Neuronal stem cell (in vitro differentiated cells): Measurements from ENCODE around the gene UTP14A.

Source experiments
- DNase-seq: peaks from one replicate; pipeline ENCODE4 v3.0.0-alpha.2; 2013; ENCODE audit warnings: low spot score
- H2AFZ ChIP-seq: one replicate; pipeline ENCODE4 v1.6.1; 2013; ENCODE audit warnings: mild to moderate bottlenecking, low read length, inconsistent platforms
- H2AK5ac ChIP-seq: 2 replicates; pipeline ENCODE4 v1.6.1; 2013; ENCODE audit warnings: low read depth, mild to moderate bottlenecking, inconsistent platforms, low read length, moderate library complexity, mixed read lengths
- H2BK120ac ChIP-seq: 2 replicates; pipeline ENCODE4 v1.6.1; 2013; ENCODE audit warnings: low read depth, mild to moderate bottlenecking, inconsistent platforms, low read length, moderate library complexity, mixed read lengths
- H2BK12ac ChIP-seq: one replicate; pipeline ENCODE4 v1.6.1; 2013; ENCODE audit warnings: low read length, inconsistent platforms
- H2BK15ac ChIP-seq: 2 replicates; pipeline ENCODE4 v1.6.1; 2013; ENCODE audit warnings: mild to moderate bottlenecking, low read length, inconsistent platforms, mixed read lengths
- H2BK5ac ChIP-seq: one replicate; pipeline ENCODE4 v1.6.1; 2013; ENCODE audit warnings: inconsistent platforms, mild to moderate bottlenecking, low read length, moderate library complexity
- H3K14ac ChIP-seq: one replicate; pipeline ENCODE4 v1.6.1; 2013; ENCODE audit warnings: low read length, inconsistent platforms
- H3K18ac ChIP-seq: 2 replicates; pipeline ENCODE4 v1.6.1; 2013; ENCODE audit warnings: low read length, inconsistent platforms
- H3K23ac ChIP-seq: 2 replicates; pipeline ENCODE4 v1.6.1; 2013; ENCODE audit warnings: low read depth, mild to moderate bottlenecking, mixed read lengths, low read length, inconsistent platforms; ENCODE audit not compliant: poor library complexity
- H3K27ac ChIP-seq: replicated peaks from 3 replicates; pipeline ENCODE4 v1.5.1; 2013; ENCODE audit warnings: low read length, inconsistent platforms
- H3K27me3 ChIP-seq, 3 experiments: 2 replicates each; pipeline ENCODE4 v1.6.1; 2013; ENCODE audit warnings: low read length in 3 of 3, mild to moderate bottlenecking in 2 of 3, inconsistent platforms in 1 of 3, low read depth in 1 of 3, mixed read lengths in 1 of 3, moderate library complexity in 1 of 3; ENCODE audit not compliant: control insufficient read depth in 3 of 3, insufficient read depth in 3 of 3
- H3K36me3 ChIP-seq, 2 donors: replicated peaks in 1 of 2; 2 replicates each; pipeline ENCODE4 v1.6.1; 2013; ENCODE audit warnings: low read length in 2 of 2; ENCODE audit not compliant: control insufficient read depth in 2 of 2, insufficient read depth in 2 of 2
- H3K4ac ChIP-seq: 2 replicates; pipeline ENCODE4 v1.6.1; 2013; ENCODE audit warnings: inconsistent platforms, mild to moderate bottlenecking, low read length, moderate library complexity
- H3K4me1 ChIP-seq, 2 donors: 1 replicate in 1 of 2; 2 replicates in 1 of 2; pipeline ENCODE4 v1.6.1; 2013; ENCODE audit warnings: low read length in 2 of 2, low read depth in 1 of 2; ENCODE audit not compliant: control insufficient read depth in 2 of 2, insufficient read depth in 1 of 2
- H3K4me2 ChIP-seq: one replicate; pipeline ENCODE4 v1.6.1; 2013; ENCODE audit warnings: mild to moderate bottlenecking, low read length, inconsistent platforms; ENCODE audit not compliant: insufficient read depth, poor library complexity, severe bottlenecking
- H3K4me3 ChIP-seq, 2 donors: 2 replicates each; pipeline ENCODE4 v1.5.1; 2013; ENCODE audit warnings: low read length in 2 of 2, mild to moderate bottlenecking in 2 of 2, inconsistent platforms in 1 of 2, moderate library complexity in 1 of 2
- H3K79me1 ChIP-seq: one replicate; pipeline ENCODE4 v1.6.1; 2013; ENCODE audit warnings: low read depth, mild to moderate bottlenecking, inconsistent platforms, low read length, moderate library complexity
- H3K9ac ChIP-seq: one replicate; pipeline ENCODE4 v1.6.1; 2013; ENCODE audit warnings: mild to moderate bottlenecking, low read depth, low read length, inconsistent platforms; ENCODE audit not compliant: poor library complexity
- H3K9me3 ChIP-seq, 2 donors: replicated peaks in 1 of 2; 2 replicates each; pipeline versions ENCODE3 to v1.6.1; 2013; ENCODE audit warnings: low read length in 2 of 2, mild to moderate bottlenecking in 2 of 2, inconsistent platforms in 1 of 2, low read depth in 1 of 2, mixed read lengths in 1 of 2, moderate library complexity in 1 of 2; ENCODE audit not compliant: control insufficient read depth in 2 of 2, insufficient read depth in 1 of 2
- H4K8ac ChIP-seq: one replicate; pipeline ENCODE4 v1.6.1; 2013; ENCODE audit warnings: low read depth, mild to moderate bottlenecking, inconsistent platforms, low read length, moderate library complexity
- H4K91ac ChIP-seq: one replicate; pipeline ENCODE4 v1.6.1; 2013; ENCODE audit warnings: low read length, low read depth, mild to moderate bottlenecking, inconsistent platforms; ENCODE audit not compliant: poor library complexity
- WGBS, 2 donors: extraction: QIAGEN DNeasy Blood & Tissue Kit; methylation state at CpG; one replicate each; pipeline ENCODE4 v1.1.7; 2013; ENCODE audit warnings: missing lambda C conversion rate in 2 of 2, mixed read lengths in 1 of 2; ENCODE audit not compliant: insufficient read length in 2 of 2, insufficient replicate concordance in 1 of 2; ENCODE audit errors: extremely low coverage in 2 of 2; 5-methylcytosine and 5-hydroxymethylcytosine counted together

The UTP14A gene

GRCh38 chrX:129945131-129945530 lies 39.2 kb downstream of the UTP14A start:
- H3K36me3 ChIP-seq, result no peaks in the 10 kb centered on the region
- H3K4me3 ChIP-seq, result no peak overlapping the region
- H2BK5ac ChIP-seq, result no peak overlapping the region
- no peaks in the 10 kb centered on the region for H3K9me3 ChIP-seq
- H4K91ac ChIP-seq, result no peak overlapping the region
- no peak overlapping the region for H2BK12ac ChIP-seq
- H3K4me2 ChIP-seq, result no peak overlapping the region
- H2AFZ ChIP-seq, result no peak overlapping the region
- WGBS, 2 donors, result no CpG with 5 or more reads among the region's 1 CpG
- H3K4ac ChIP-seq, result no peak overlapping the region
- no peak overlapping the region for H4K8ac ChIP-seq
- no peak overlapping the region for H3K14ac ChIP-seq
- no peak overlapping the region for H2BK120ac ChIP-seq
- H2AK5ac ChIP-seq, result no peak overlapping the region
- no peak overlapping the region for H2BK15ac ChIP-seq
- no peaks in the 10 kb centered on the region for H3K79me1 ChIP-seq
- no peak for DNase-seq
- H3K27me3 ChIP-seq, result peaks cover 0 to 9% (median 0%) of the 10 kb centered on the region in 3 experiments
- no peak overlapping the region for H3K9ac ChIP-seq
- H3K23ac ChIP-seq, result no peak overlapping the region
- H3K27ac ChIP-seq, result no peak overlapping the region
- H3K4me1 ChIP-seq, result peaks cover 0 to 3% of the 10 kb centered on the region in 2 donors
- no peak overlapping the region for H3K18ac ChIP-seq

GRCh38 chrX:129953334-129953648 lies 47.3 kb downstream of the UTP14A start:
- DNase-seq, result no peak
- Histone ChIP-seq H3K18ac (peak overlapping the region; percentile 83), H3K14ac (no peak overlapping the region), H3K79me1 (no peaks in the 10 kb centered on the region), H3K4me1 (peaks cover 3 to 18% of the 10 kb centered on the region in 2 donors), H2BK12ac (no peak overlapping the region), H3K27ac (no peak overlapping the region), H2BK15ac (peak overlapping the region; percentile 37), H3K4me3 (peak overlapping the region in 1 of 2 donors; percentile 34), H3K9ac (no peak overlapping the region), H2BK120ac (no peak overlapping the region), H3K36me3 (no peaks in the 10 kb centered on the region), H2AFZ (peak overlapping the region; percentile 76), H3K4ac (no peak overlapping the region), H4K8ac (no peak overlapping the region), H3K9me3 (no peaks in the 10 kb centered on the region), H3K27me3 (peaks cover 0 to 12% (median 6%) of the 10 kb centered on the region in 3 experiments), H3K4me2 (peak overlapping the region; percentile 25), H2BK5ac (peak overlapping the region; percentile 39), H3K23ac (no peak overlapping the region), H2AK5ac (no peak overlapping the region), H4K91ac (no peak overlapping the region)
- WGBS, 2 donors, result no CpG with 5 or more reads among the region's 18 CpGs

GRCh38 chrX:129953881-129954280 lies 47.9 kb downstream of the UTP14A start:
- no peaks in the 10 kb centered on the region for H3K79me1 ChIP-seq
- H3K4me1 ChIP-seq, result peaks cover 3 to 18% of the 10 kb centered on the region in 2 donors
- no peak overlapping the region for H2AFZ ChIP-seq
- H4K8ac ChIP-seq, result no peak overlapping the region
- H2BK120ac ChIP-seq, result no peak overlapping the region
- no peaks in the 10 kb centered on the region for H3K36me3 ChIP-seq
- H2BK12ac ChIP-seq, result no peak overlapping the region
- H3K9ac ChIP-seq, result no peak overlapping the region
- DNase-seq, result no peak
- no peak overlapping the region for H3K4me2 ChIP-seq
- no peak overlapping the region for H4K91ac ChIP-seq
- H3K4me3 ChIP-seq, result no peak overlapping the region
- no peak overlapping the region for H2AK5ac ChIP-seq
- no peak overlapping the region for H3K27ac ChIP-seq
- no peak overlapping the region for H3K4ac ChIP-seq
- H3K18ac ChIP-seq, result no peak overlapping the region
- no peak overlapping the region for H3K23ac ChIP-seq
- no peak overlapping the region for H3K14ac ChIP-seq
- no CpG with 5 or more reads among the region's 4 CpGs for WGBS, 2 donors
- peaks cover 0 to 18% (median 10%) of the 10 kb centered on the region in 3 experiments for H3K27me3 ChIP-seq
- H2BK15ac ChIP-seq, result no peak overlapping the region
- H2BK5ac ChIP-seq, result no peak overlapping the region
- no peaks in the 10 kb centered on the region for H3K9me3 ChIP-seq

- H3K9me3 ChIP-seq, result no peaks in the 10 kb centered on the region
- H3K4me3 ChIP-seq, result no peak overlapping the region
- no peak overlapping the region for H3K14ac ChIP-seq
- no peak overlapping the region for H2BK12ac ChIP-seq
- no peak overlapping the region for H3K4me2 ChIP-seq
- no CpG with 5 or more reads among the region's 3 CpGs for WGBS, 2 donors
- H3K4me1 ChIP-seq, result peaks cover 3 to 22% of the 10 kb centered on the region in 2 donors
- no peak overlapping the region for H3K4ac ChIP-seq
- H3K18ac ChIP-seq, result no peak overlapping the region
- H3K36me3 ChIP-seq, result no peaks in the 10 kb centered on the region
- no peak overlapping the region for H2AFZ ChIP-seq
- no peak overlapping the region for H3K23ac ChIP-seq
- no peak overlapping the region for H2BK15ac ChIP-seq
- no peaks in the 10 kb centered on the region for H3K79me1 ChIP-seq
- H4K91ac ChIP-seq, result no peak overlapping the region
- H2BK5ac ChIP-seq, result no peak overlapping the region
- DNase-seq, result no peak
- no peak overlapping the region for H2AK5ac ChIP-seq
- H2BK120ac ChIP-seq, result no peak overlapping the region
- no peak overlapping the region for H3K27ac ChIP-seq
- peaks cover 0 to 27% (median 17%) of the 10 kb centered on the region in 3 experiments for H3K27me3 ChIP-seq
- no peak overlapping the region for H4K8ac ChIP-seq
- H3K9ac ChIP-seq, result no peak overlapping the region
Observed at GRCh38 chrX:129954804-129955203, 48.8 kb downstream of the UTP14A start.
